Measurements from ENCODE around the gene SLC18B1. TPM values are rescaled to one million over a fixed set of nuclear protein-coding genes. Genes with fewer than 3 reads are reported as not detected.

The SLC18B1 gene
- total and polyA plus RNA-seq, 8 donors, result 10.8 to 26.6 (median 23.3) TPM

DNA sequence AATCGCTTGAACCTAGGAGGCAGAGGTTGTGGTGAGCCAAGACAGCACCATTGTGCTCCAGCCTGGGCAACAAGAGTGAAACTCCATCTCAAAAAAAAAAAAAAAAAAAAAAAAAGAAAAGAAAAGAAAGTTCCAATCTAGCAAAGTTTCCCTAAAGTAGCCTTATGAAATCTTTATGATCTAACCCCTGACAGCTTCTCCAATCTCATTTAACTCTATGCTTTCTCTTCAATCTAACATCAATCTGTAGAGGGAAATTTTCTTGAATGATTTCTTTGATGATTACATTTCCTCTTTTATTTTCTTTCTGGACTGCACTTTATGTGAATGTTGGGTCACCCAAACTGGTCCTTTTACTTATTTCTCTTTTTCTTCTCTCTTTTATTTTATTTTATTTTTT, 2.2 kb upstream of the SLC18B1 start:
- Histone ChIP-seq H3K9me3 (no peaks in the 10 kb centered on the region), H3K27me3 (no peaks in the 10 kb centered on the region), H3K4me3 (no peak overlapping the region), H3K4me1 (peaks cover 0 to 11% of the 10 kb centered on the region in 2 donors), H3K27ac (no peak overlapping the region), H3K36me3 (no peaks in the 10 kb centered on the region)
- intact Hi-C loops (cut with DNase I), result no loop called here
- DNase-seq (no peak), ATAC-seq (no peak)
- TF ChIP-seq, protein P1, sequence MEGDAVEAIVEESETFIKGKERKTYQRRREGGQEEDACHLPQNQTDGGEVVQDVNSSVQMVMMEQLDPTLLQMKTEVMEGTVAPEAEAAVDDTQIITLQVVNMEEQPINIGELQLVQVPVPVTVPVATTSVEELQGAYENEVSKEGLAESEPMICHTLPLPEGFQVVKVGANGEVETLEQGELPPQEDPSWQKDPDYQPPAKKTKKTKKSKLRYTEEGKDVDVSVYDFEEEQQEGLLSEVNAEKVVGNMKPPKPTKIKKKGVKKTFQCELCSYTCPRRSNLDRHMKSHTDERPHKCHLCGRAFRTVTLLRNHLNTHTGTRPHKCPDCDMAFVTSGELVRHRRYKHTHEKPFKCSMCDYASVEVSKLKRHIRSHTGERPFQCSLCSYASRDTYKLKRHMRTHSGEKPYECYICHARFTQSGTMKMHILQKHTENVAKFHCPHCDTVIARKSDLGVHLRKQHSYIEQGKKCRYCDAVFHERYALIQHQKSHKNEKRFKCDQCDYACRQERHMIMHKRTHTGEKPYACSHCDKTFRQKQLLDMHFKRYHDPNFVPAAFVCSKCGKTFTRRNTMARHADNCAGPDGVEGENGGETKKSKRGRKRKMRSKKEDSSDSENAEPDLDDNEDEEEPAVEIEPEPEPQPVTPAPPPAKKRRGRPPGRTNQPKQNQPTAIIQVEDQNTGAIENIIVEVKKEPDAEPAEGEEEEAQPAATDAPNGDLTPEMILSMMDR (IDR thresholded peaks at IDR 0.05), result no peak

GRCh38 chr6:132798869-132799538, 567 bp upstream of the SLC18B1 start:
- TF ChIP-seq, protein P1 (IDR thresholded peaks at IDR 0.05), result peak; percentile 38 to 70
- Histone ChIP-seq H3K27me3 (no peaks in the 10 kb centered on the region), H3K27ac (peak overlapping the region in 1 of 2 donors; percentile 84), H3K36me3 (no peaks in the 10 kb centered on the region), H3K4me1 (peaks cover 0 to 11% of the 10 kb centered on the region in 2 donors), H3K4me3 (peak overlapping the region; percentile 71 to 84), H3K9me3 (no peaks in the 10 kb centered on the region)
- DNase-seq (peak; percentile 42 to 81 (median 76)), ATAC-seq (peak; percentile 96)
- intact Hi-C loops (cut with DNase I), result no loop called here

DNA sequence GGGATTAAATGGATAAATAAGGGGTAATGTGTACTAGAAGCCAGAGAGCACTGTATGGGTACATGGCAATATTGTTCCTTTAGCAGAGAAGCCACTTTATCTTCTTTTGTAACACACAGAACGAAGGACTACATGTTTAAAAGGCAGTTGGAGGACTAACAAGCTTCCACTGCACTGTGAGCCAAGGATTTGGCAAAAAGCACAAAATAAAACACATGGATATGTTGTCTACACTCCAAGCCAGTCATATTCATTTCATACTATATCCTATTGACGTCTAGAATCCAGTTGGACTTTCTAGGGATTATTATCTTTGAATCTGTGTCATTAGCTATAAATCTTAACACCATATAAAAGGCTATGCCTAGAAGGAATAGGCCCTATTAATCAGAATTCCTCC, 3.0 kb downstream of the SLC18B1 start:
- no peaks in the 10 kb centered on the region for H3K9me3 ChIP-seq
- DNase-seq, result no peak
- no peak overlapping the region for H3K4me3 ChIP-seq
- no peak for ATAC-seq
- no peaks in the 10 kb centered on the region for H3K27me3 ChIP-seq
- no peaks in the 10 kb centered on the region for H3K36me3 ChIP-seq
- TF ChIP-seq, protein P1 (IDR thresholded peaks at IDR 0.05), result no peak
- no peak overlapping the region for H3K27ac ChIP-seq
- H3K4me1 ChIP-seq, result peaks cover 0 to 16% of the 10 kb centered on the region in 2 donors
- intact Hi-C loops (cut with DNase I), result no loop called here

GRCh38 chr6:132792510-132792909, 5.9 kb downstream of the SLC18B1 start:
- TF ChIP-seq, protein P1 (IDR thresholded peaks at IDR 0.05), result no peak

DNA sequence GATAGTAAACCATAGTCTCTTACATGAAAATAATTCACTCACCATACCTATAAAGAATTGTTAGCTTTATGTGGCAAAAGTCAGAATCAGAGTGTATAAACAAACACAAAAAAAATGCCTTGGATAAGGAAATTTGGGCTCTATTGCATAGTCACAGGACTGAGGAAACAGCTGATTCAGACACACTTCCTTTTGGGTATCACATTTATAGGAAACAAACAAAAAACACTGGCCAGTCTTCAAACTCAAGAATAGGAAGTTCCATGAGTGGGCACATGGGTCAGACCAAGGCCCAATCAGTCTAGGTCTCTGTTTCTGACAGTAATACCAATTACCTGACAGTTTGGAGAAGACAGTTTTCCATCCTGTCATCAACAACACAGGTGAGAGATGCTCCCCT, 8.0 kb downstream of the SLC18B1 start:
- Histone ChIP-seq H3K36me3 (no peaks in the 10 kb centered on the region), H3K9me3 (no peaks in the 10 kb centered on the region), H3K27me3 (no peaks in the 10 kb centered on the region), H3K4me3 (no peak overlapping the region), H3K4me1 (peaks cover 0 to 15% of the 10 kb centered on the region in 2 donors), H3K27ac (no peak overlapping the region)
- TF ChIP-seq, protein P1 (IDR thresholded peaks at IDR 0.05), result no peak
- ATAC-seq, result peak; percentile 30
- intact Hi-C loops (cut with DNase I), result no loop called here
- DNase-seq, result no peak

More at GRCh38 chr6:132792510-132792909, 5.9 kb downstream of the SLC18B1 start:
- H3K4me1 ChIP-seq, result peaks cover 0 to 18% of the 10 kb centered on the region in 2 donors
- H3K36me3 ChIP-seq, result no peaks in the 10 kb centered on the region
- no peak for ATAC-seq
- no peaks in the 10 kb centered on the region for H3K27me3 ChIP-seq
- no peak overlapping the region for H3K4me3 ChIP-seq
- intact Hi-C loops (cut with DNase I), result no loop called here
- DNase-seq, result no peak
- no peak overlapping the region for H3K27ac ChIP-seq
- H3K9me3 ChIP-seq, result no peaks in the 10 kb centered on the region
